Breast epithelium (tissue), 4 donors: ENCODE measurements around the gene OXER1. TPM values are rescaled to one million over a fixed set of nuclear protein-coding genes. Genes with fewer than 3 reads are reported as not detected.

Source experiments
- DNase-seq, 2 donors: peaks; one replicate each; pipeline ENCODE4 v3.0.0-alpha.2; 2019; ENCODE audit warnings: low spot score in 2 of 2
- H3K27ac ChIP-seq, 2 donors: fragments of 200-600 bp; sonication (generic) in 1 of 2; one replicate each; pipeline ENCODE4 v1.5.1; 2016 to 2019; ENCODE audit warnings: mild to moderate bottlenecking in 1 of 2
- H3K27me3 ChIP-seq, 2 donors: fragments of 200-600 bp; sonication (generic) in 1 of 2; one replicate each; pipeline versions ENCODE4 v1.5.1 to v1.6.0; 2017 to 2019; ENCODE audit warnings: control low read depth in 1 of 2, mild to moderate bottlenecking in 1 of 2
- H3K36me3 ChIP-seq: fragments of 200-600 bp; one replicate; pipeline ENCODE4 v1.5.1; 2019
- H3K4me1 ChIP-seq, 2 donors: fragments of 200-600 bp; sonication (generic); one replicate each; pipeline ENCODE4 v1.5.1; 2016 to 2019; ENCODE audit warnings: control low read depth in 1 of 2
- H3K4me3 ChIP-seq, 3 donors: fragments of 200-600 bp; sonication (generic); 1 replicate in 2 of 3; 2 replicates in 1 of 3; pipeline ENCODE4 v1.5.1; 2016 to 2019; ENCODE audit warnings: mild to moderate bottlenecking in 3 of 3, moderate library complexity in 2 of 3
- H3K9me3 ChIP-seq, 2 donors: fragments of 200-600 bp; sonication (generic) in 1 of 2; one replicate each; pipeline ENCODE4 v1.5.1; 2016 to 2019; ENCODE audit warnings: control low read depth in 1 of 2
- CTCF ChIP-seq, 3 donors: fragments of 450-650 bp; IDR thresholded peaks; one replicate each; pipeline ENCODE4 v1.5.1; 2016 to 2017; ENCODE audit warnings: antibody characterized with exemption in 3 of 3, mild to moderate bottlenecking in 3 of 3, moderate library complexity in 3 of 3
- POLR2A ChIP-seq: fragments of 450-650 bp; IDR thresholded peaks from one replicate; pipeline ENCODE4 v1.6.1; 2016; ENCODE audit warnings: antibody characterized with exemption, mild to moderate bottlenecking, moderate library complexity
- POLR2AphosphoS5 ChIP-seq, 3 donors: sonication (generic); formaldehyde crosslinking; IDR thresholded peaks; one replicate each; pipeline ENCODE4 v1.6.1; 2017; ENCODE audit warnings: antibody characterized with exemption in 3 of 3
- intact Hi-C: fragments of 100-400 bp; cut with DNase I; formaldehyde crosslinking; loops from one replicate; pipeline ENCODE4 v1.15.1; 2023; ENCODE audit warnings: low total_unique reads
- total RNA-seq, 3 donors: library from RNA; depleted of rRNA; stranded (reverse); fragments of >200 nt; gene quantifications; one replicate each; pipeline ENCODE4 v1.1.0, GENCODE V29; 2016

Gene OXER1
- total RNA-seq, 3 donors from 2014 or later, result 0.80 to 1.0 (median 0.98) TPM

GRCh38 chr2:42797281-42797680, 33.3 kb upstream of the OXER1 start:
- H3K27ac ChIP-seq, result no peak overlapping the region
- H3K27me3 ChIP-seq, result no peaks in the 10 kb centered on the region
- DNase-seq, result no peak
- H3K9me3 ChIP-seq, result no peaks in the 10 kb centered on the region
- H3K4me1 ChIP-seq, result peaks cover 0 to 4% of the 10 kb centered on the region in 2 donors
- intact Hi-C loops, result no loop called here
- H3K36me3 ChIP-seq, result no peaks in the 10 kb centered on the region
- TF ChIP-seq CTCF (IDR thresholded peaks at IDR 0.05) (no peak), POLR2A (no peak), POLR2AphosphoS5 (IDR thresholded peaks at IDR 0.05) (no peak)
- no peak overlapping the region for H3K4me3 ChIP-seq

- intact Hi-C loops, result no loop called here
- H3K4me3 ChIP-seq, result no peak overlapping the region
- DNase-seq, result no peak
- peak overlapping the region in 1 of 2 donors; percentile 18 for H3K27ac ChIP-seq
- no peaks in the 10 kb centered on the region for H3K36me3 ChIP-seq
- H3K9me3 ChIP-seq, result no peaks in the 10 kb centered on the region
- H3K4me1 ChIP-seq, result peaks cover under 1 to 4% of the 10 kb centered on the region in 2 donors
- H3K27me3 ChIP-seq, result no peaks in the 10 kb centered on the region
- TF ChIP-seq POLR2AphosphoS5 (IDR thresholded peaks at IDR 0.05), result no peak
- no peak for TF ChIP-seq POLR2A
- TF ChIP-seq CTCF (IDR thresholded peaks at IDR 0.05), result no peak
These were observed 32.7 kb upstream of the OXER1 start for GRCh38 chr2:42796427-42797248.

GRCh38 chr2:42795841-42796301, 31.9 kb upstream of the OXER1 start:
- Histone ChIP-seq H3K4me1 (peaks cover 0 to 3% of the 10 kb centered on the region in 2 donors), H3K27ac (peak overlapping the region in 1 of 2 donors; percentile 18), H3K9me3 (no peaks in the 10 kb centered on the region), H3K4me3 (no peak overlapping the region), H3K27me3 (no peaks in the 10 kb centered on the region), H3K36me3 (no peaks in the 10 kb centered on the region)
- TF ChIP-seq CTCF (IDR thresholded peaks at IDR 0.05) (no peak), POLR2AphosphoS5 (IDR thresholded peaks at IDR 0.05) (no peak), POLR2A (no peak)
- DNase-seq, result no peak
- intact Hi-C loops, result no loop called here

- intact Hi-C loops, result no loop called here
- no peak for DNase-seq
These were observed 31.3 kb upstream of the OXER1 start for GRCh38 chr2:42795275-42795674.

More at GRCh38 chr2:42795275-42795674, 31.3 kb upstream of the OXER1 start:
- peaks cover 0 to 3% of the 10 kb centered on the region in 2 donors for H3K4me1 ChIP-seq
- H3K9me3 ChIP-seq, result no peaks in the 10 kb centered on the region
- H3K4me3 ChIP-seq, result no peak overlapping the region
- H3K27ac ChIP-seq, result peak overlapping the region in 1 of 2 donors; percentile 18
- H3K36me3 ChIP-seq, result no peaks in the 10 kb centered on the region
- no peak for TF ChIP-seq POLR2AphosphoS5 (IDR thresholded peaks at IDR 0.05)
- TF ChIP-seq POLR2A, result no peak
- no peak for TF ChIP-seq CTCF (IDR thresholded peaks at IDR 0.05)
- no peaks in the 10 kb centered on the region for H3K27me3 ChIP-seq
